Activated T-cell treated with anti-CD3 and anti-CD28 coated beads, Interleukin-2, amount 50 U/mL, for 1 hour (primary cell): ENCODE results near the gene PARM1.
"Not testable (repeated sequence)": the region's sequence is repeated elsewhere in the genome, so short reads cannot be mapped to it uniquely, and the experiment has no call there.

Experiments
- DNase-seq: peaks from one replicate; pipeline ENCODE4 v3.0.0-alpha.2; 2020

PARM1 gene

DNA sequence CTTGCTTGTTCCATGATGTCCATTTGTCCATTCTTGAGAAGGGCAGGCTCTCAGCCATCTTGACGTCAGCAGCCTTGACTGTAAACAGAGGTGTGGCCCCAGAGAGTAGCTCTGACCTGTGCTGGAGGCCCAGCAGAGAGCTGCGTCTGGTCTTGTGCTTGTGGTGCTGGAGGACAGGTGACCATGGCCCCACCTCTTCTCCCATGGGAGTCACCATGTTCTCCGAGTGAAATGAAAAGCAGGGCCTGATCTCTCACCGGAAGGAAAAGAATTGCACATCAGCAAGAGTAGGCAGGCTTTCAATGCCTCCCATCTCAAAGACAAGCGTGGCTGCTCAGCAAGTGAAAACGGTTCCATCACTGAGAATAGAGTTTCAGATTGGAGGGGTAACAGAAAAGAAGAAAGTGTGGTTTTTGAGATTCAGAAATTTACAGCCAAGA lies 11.5 kb downstream of the PARM1 start:
- no peak for DNase-seq

DNA sequence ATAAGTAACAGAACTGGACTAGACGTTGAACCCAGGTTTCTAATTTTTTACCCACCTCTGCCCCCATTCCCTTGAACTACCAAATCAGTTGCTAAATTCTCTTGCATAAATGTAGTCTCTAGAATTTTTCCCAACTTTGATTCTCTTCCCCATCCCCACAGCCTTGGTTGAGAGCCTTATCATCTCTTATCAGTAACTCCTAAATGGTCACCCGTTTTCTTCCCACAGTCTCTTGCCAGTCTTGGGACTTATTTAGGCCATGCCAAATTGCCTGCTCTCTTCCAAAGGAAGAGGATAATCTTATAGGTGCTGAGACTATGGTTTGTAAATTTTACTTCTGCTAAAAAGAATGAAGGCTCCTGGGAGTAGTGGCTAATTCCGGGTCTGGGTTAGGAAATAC lies 13.3 kb downstream of the PARM1 start:
- no peak for DNase-seq

GRCh38 chr4:74947798-74948197 lies 14.9 kb downstream of the PARM1 start:
- no peak for DNase-seq

GRCh38 chr4:74948236-74948635 lies 15.3 kb downstream of the PARM1 start:
- no peak for DNase-seq

- no peak for DNase-seq
Observed at GRCh38 chr4:74950200-74950599, 17.3 kb downstream of the PARM1 start.

- DNase-seq: no peak
Observed at GRCh38 chr4:74950882-74951281, 18.0 kb downstream of the PARM1 start.

GRCh38 chr4:74953647-74954046 lies 20.7 kb downstream of the PARM1 start:
- DNase-seq: no peak

- DNase-seq: no peak
Observed at GRCh38 chr4:74958881-74959280, 26.0 kb downstream of the PARM1 start.

GRCh38 chr4:74961230-74961629 lies 28.3 kb downstream of the PARM1 start:
- no peak for DNase-seq

DNA sequence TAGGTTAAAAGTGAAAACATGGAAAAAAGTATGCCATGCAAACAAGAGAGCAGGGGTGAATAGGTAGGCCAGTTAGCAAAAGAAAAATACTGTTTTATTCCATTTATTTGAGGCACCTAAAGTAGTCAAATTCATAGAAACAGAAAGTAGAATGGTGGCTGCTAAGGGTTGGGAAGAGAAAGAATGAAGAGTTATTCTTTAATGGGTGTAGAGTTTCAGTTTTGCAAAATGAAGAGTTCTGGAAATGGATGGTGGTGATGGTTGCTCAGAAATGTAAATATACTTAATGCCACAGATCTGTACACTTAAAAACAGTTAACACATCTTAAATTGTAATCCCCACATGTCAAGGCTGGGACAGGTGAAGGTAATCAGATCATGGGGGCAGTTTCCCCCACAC lies 29.7 kb downstream of the PARM1 start:
- no peak for DNase-seq

GRCh38 chr4:74964311-74964710 lies 31.4 kb downstream of the PARM1 start:
- no peak for DNase-seq

DNA sequence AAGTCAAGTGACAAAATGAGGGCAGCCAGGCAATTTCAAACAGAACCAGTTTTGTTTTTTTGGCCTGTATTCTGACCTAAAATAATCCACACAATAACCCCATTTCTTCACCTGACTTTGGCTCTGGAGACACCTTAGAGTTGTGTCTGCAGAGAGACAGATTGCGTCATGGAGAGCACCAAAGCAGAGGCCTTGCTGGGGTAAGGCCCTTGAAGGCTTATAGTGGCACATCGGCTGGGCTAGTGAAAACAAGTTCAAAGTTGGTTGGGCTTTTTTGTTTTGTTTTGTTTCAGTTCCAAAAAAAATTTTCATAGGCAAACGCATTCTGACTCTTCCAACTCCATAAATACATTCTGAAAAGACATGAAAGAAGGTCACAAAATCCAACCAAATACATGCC lies 34.4 kb downstream of the PARM1 start:
- no peak for DNase-seq

- no peak for DNase-seq
Observed at GRCh38 chr4:74968456-74969164, 35.7 kb downstream of the PARM1 start.

DNA sequence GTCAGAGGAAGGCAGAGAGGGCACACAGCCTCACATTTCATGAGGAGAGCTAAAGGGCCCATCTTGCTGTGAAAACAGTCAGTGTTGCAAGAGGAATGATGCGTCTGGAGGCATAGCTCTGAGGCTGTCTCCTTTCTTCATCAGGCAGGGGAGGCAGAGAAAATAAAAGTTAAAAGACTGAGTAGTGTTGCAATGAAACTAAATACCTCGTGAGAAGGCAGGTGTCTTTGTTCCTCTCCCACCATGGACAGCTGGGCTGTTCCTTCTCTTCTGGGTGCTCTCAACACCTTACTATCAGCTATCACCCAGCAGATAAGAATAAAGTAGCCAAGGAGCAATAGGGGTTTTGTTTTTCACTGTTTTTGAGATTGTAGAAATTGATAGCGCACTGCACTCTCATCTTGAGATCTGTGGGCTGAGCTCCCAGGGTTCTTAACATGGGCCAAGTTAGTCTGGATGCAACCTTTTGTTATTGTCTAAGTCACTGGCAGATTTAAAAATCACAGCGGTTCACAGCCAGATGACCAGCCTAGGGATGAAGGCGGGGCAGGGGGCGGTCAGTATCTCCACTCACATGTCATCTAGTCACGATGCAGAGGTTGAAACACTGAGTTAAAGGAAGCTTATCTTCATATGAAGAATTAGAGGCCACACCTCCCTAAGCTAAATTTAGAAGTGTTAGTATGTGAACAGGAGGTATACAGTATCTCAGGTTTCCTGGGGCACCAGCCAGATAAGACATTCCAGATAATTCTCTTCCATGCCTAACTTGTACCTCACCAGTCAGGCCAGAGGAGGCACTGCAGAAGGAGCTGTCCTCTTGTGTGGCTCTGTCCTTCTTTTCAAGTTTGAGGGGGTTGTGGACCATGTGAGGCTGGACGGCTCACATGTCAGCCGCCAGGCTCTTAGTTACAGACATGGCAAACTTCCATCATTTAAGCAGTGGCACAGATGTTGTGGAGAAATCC lies 36.9 kb downstream of the PARM1 start:
- DNase-seq: no peak

DNA sequence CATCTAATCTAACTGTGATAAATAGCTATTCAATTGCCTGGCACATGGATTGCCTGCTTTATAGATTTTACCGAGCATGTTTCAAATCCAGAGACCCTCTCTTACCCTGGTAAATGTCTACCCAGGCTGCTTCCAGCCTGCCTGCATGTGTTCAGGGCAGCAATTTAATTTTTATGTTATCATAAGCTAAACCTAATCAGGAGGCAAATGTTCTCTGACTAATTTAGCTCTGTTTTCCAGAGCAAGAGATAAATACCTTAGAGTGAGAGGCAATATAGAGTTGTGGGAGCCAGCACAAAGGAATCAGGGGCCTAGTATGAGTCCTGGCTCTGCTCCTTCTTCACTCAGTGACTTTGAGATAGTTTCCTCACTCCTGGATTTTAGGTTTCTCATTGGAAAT lies 37.7 kb downstream of the PARM1 start:
- no peak for DNase-seq

DNA sequence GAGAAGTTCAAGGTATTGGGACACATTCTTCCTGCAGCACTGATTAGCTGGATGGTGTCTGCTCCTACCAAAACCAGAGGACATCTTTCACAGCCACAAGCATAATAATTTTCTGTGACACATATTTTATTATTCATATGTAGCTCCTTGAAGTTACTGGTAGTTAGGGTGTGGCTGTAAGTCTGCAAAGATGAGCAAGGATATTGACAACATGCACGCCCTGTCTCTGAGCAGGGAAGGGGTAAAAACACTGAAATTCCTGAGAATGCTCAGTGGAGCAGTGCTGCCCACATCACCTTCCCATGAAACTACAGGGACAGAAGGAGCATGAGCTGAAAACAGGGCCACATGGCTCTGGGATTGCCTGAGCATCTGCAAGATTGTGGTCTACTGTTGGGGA lies 38.9 kb downstream of the PARM1 start:
- DNase-seq: no peak

GRCh38 chr4:74975082-74975481 lies 42.2 kb downstream of the PARM1 start:
- no peak for DNase-seq

- no peak for DNase-seq
Observed at GRCh38 chr4:74975848-74976824, 43.2 kb downstream of the PARM1 start.

- DNase-seq: no peak
Observed at GRCh38 chr4:74982546-74983252, 49.8 kb downstream of the PARM1 start.

- DNase-seq: no peak
Observed at GRCh38 chr4:74983253-74983635, 50.3 kb downstream of the PARM1 start.

GRCh38 chr4:74990276-74990875 lies 57.5 kb downstream of the PARM1 start:
- DNase-seq: no peak

GRCh38 chr4:74994436-74994835 lies 61.5 kb downstream of the PARM1 start:
- DNase-seq: not testable (repeated sequence)
